Measurements from ENCODE around the gene AGR2.

AGR2 gene

GRCh38 chr7:16812542-16813231, 7.9 kb upstream of the AGR2 start:
- DNase-seq (ENCODE audit: low read depth) = no peak

DNA sequence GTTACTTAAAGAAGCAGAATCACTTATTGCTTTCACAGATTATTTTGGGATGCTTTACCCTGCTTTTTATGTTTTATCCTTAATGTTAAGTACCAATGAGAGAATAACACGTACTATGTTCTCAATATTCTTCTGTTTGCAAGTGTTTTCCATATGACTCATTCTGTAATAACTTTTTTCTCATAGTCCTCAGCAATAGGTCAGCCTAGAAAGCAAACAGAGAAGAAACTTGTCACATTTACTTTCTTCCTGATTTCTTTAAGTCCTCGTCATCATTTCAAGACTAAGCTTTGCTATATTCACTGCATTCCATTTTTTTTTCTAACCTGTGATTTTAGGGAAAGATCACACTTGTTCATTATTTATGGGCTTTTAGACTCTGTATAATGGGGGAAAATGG, 6.8 kb upstream of the AGR2 start:
- no peak for DNase-seq (ENCODE audit: low read depth)

GRCh38 chr7:16810573-16810972, 5.8 kb upstream of the AGR2 start:
- no peak for DNase-seq (ENCODE audit: low read depth)

GRCh38 chr7:16810112-16810511, 5.3 kb upstream of the AGR2 start:
- DNase-seq (ENCODE audit: low read depth) = no peak

- no peak for DNase-seq (ENCODE audit: low read depth)
Observed at GRCh38 chr7:16805441-16805840, 642 bp upstream of the AGR2 start.

DNA sequence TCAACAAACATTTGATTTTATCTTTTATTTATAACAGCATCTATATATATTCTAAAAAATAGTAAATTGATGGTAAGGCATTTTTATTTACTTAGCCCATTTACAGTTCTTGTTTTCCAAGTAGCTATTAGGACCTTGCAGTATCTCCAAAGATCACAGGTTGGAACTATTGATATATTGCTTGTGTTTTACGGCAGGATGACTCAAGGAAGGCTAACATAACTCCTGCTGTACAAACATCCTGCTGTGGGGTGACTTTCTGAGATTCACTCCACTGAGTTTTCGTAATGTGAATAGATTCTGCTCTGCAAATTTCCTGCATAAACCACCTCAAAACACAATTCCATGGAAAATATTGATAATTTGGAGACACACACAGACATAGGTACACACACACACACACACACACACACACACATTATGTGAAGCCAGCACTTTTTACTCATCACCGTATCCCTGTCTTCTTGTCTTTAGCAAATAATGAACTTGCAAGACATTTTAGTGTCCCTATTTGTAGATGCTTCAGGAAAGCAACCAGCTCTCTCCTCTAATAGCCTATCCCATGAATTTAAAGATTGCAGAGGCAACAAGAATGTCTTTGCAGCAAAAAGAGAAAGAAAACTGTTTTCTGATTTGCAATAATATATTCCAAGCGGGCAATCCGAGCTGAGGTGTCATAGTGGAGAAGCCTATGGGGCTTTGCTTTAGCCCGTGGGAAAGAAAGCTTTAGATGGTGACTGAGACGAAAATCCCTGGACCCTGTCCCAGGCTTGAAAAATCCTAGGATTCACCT, 722 bp downstream of the AGR2 start:
- DNase-seq (ENCODE audit: low read depth) = no peak

- no peak for DNase-seq (ENCODE audit: low read depth)
Observed at GRCh38 chr7:16803125-16803524, 1.7 kb downstream of the AGR2 start.

DNA sequence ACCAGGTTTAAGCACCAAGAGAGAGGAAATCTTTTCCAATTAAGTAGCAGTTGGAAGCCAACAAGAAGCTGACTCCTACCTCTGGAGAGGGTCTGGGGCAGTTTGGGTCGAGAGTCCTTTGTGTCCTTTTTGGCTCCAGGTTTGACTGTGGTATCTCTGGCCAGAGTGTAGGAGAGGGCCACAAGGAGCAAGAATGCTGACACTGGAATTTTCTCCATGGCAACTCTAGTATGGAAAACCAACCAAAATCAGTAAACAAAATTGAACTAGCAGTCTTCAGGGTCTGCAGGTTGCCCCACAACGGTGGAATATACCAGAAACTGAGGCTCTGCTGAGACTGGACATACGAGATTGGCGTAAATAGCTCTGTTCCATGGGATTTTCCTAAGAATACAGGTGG, 3.2 kb downstream of the AGR2 start:
- no peak for DNase-seq (ENCODE audit: low read depth)

- peak; percentile 30 for DNase-seq (ENCODE audit: low read depth)
Observed at GRCh38 chr7:16801111-16801542, 3.7 kb downstream of the AGR2 start.

- no peak for DNase-seq (ENCODE audit: low read depth)
Observed at GRCh38 chr7:16795624-16796023, 9.2 kb downstream of the AGR2 start.

- DNase-seq (ENCODE audit: low read depth) = no peak
Observed at GRCh38 chr7:16794986-16795385, 9.8 kb downstream of the AGR2 start.

DNA sequence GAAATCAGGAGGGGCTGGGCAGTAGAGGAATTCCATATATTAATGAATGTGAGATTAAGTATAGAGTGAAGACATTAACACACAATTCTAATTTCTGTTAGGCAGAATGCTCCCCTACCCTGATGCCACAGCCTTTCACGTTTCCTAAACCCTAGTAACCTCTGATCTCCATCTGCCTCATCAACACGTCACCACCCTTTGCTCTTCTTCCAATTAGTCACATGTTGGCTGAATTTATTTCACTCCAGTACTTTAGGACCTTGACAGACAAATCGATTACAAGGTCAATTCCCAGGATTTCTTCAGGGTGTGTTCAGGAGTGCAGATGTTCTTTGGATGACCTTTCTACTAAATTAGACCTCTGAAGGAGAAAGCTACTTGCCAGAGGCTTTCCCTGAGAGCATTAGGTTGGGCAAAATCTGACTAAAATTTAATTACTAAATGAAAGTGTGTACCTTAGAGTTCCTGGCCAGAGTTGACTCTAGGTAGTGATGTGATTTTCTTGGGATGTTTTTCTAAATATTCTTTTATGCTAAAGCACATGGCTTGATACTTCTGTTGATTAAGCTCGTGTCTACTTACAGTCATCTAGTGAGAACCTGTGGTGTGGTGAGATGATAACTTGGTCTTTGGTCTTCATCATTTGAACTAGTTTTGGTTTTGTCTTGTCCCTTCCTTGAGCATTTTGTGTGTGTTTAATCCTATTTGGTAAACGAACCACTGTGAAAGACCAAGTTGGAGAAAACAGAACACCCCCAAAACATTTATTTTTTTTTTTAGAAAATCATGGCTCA, 12.7 kb downstream of the AGR2 start:
- no peak for DNase-seq (ENCODE audit: low read depth)

DNA sequence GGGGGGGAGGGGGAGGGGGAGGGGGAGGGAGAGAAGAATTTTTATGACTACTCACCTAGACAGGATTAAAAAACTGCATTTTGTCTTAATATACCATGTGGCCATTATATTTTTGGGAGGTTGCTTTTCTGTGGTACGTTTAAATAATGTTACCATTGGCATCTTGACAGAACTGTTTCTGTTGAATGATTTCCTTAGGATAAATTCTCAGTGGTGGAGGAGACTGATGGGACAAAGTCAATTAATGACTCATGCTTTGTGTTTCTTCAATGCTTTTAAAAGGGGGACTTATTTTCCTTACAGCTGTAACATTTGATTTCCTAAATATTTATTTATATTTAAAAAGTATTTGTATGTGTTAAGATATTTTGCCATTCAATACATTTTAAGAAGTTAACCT, 13.7 kb downstream of the AGR2 start:
- DNase-seq (ENCODE audit: low read depth) = no peak

GRCh38 chr7:16787127-16787526, 17.7 kb downstream of the AGR2 start:
- no peak for DNase-seq (ENCODE audit: low read depth)

- DNase-seq (ENCODE audit: low read depth) = no peak
Observed at GRCh38 chr7:16786257-16786656, 18.5 kb downstream of the AGR2 start.

- no peak for DNase-seq (ENCODE audit: low read depth)
Observed at GRCh38 chr7:16785846-16786245, 19.0 kb downstream of the AGR2 start.

GRCh38 chr7:16785321-16785720, 19.5 kb downstream of the AGR2 start:
- no peak for DNase-seq (ENCODE audit: low read depth)

DNA sequence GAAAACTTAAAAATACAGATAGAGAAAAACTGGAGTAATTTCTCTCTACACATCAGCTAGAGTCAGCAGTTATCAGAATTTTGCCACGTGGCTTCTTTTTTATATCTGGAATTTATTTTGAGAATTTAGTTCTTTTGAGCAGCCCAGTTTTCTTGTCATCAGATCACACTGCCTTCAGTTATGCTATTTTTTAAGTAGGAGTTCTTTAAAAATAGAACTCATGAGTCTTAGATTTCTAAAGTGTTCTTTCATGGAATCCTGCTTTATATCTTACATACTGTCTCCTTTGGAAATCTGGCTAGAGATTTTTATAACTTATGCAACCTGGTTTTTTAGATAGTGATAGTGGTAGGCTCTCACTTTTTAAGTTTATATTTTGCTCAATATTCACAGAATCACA, 24.2 kb downstream of the AGR2 start:
- no peak for DNase-seq (ENCODE audit: low read depth)

DNA sequence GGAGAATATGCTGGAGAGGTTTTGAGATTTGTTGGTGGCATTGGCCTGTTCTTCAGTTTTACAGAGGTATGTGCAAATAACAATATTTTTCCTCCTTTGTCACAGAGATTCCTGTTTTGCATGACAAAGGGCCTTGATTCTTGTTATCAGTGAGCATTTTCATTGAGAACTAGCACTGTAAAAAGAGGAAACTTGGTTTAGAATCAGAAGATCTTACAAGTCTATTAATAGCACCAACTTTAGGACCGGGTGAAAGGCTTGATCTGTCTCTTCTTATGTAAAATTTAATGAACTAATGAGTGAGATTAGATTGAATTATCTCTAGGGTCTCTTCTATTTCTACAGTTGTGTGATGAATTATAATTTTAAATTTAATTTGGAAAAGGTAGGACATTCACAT, 25.7 kb downstream of the AGR2 start:
- no peak for DNase-seq (ENCODE audit: low read depth)

DNA sequence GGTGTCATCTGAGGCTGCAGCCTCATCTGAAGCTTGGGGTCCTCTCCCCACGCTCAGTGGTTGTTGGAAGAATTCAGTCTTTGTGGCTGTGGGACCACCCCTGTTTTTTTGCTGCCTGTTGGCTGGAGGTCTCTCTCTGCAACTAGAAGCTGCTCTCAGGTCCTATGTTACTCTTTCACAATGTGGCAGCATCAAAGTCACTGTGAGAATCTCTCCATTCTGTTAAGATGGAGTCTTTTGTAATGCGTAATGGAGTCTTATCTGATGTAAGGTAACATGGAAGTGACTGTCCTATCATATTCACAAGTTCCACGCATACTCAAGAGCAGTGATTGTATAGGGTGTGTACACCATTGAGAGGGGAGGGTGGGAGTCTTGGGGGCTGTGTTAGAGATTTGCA, 26.3 kb downstream of the AGR2 start:
- no peak for DNase-seq (ENCODE audit: low read depth)

DNA sequence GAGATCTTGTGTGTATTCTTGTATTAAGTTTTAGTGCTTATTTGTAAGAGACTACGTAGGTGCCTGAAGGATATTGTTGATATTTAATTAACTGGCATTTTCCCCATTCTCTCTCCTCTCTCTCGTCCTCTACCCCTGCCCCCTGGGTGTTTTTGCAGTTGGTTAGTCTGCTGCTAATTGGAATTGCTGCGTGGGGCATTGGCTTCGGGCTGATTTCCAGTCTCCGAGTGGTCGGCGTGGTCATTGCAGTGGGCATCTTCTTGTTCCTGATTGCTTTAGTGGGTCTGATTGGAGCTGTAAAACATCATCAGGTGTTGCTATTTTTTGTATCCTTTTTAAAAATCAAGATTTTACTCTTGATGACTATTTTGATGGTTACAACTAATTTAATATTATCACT, 28.7 kb downstream of the AGR2 start:
- no peak for DNase-seq (ENCODE audit: low read depth)

GRCh38 chr7:16774986-16775385, 29.8 kb downstream of the AGR2 start:
- no peak for DNase-seq (ENCODE audit: low read depth)

GRCh38 chr7:16774294-16774693, 30.5 kb downstream of the AGR2 start:
- DNase-seq (ENCODE audit: low read depth) = no peak

Data from GM04504 (cell line).